ENCODE results near the gene SLFN14. TPM values are rescaled to one million over a fixed set of nuclear protein-coding genes. Genes with fewer than 3 reads are reported as not detected.

Gene SLFN14
- total and polyA plus RNA-seq, 2 of the 4 experiments (the other 2 are of a cell fraction): not detected

DNA sequence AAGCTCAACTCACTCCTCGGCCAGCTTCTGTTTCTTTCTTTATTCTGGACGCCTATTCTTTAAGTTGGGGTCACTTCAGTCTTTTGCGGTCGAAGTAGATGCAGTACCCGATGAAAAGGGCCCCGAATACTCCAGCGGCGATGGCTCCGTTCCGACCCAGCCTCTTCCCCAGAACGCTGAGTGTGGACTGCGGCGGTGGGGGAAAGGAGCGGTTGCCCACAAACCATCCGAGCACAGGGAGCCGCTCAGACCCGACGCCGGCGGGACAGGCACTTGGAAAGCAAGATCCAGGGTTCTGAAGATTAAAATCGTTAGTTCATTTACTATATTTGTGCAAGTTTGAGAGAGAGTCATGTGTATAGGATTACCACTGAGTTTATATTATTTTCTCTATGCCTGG lies 45.6 kb downstream of the SLFN14 start:
- no peak overlapping the region for H4K91ac ChIP-seq (ENCODE audit: insufficient read depth, low read depth, low read length)
- no peaks in the 10 kb centered on the region for H3K9me1 ChIP-seq (ENCODE audit: insufficient read depth, low read length)
- no peaks in the 10 kb centered on the region for H3K36me3 ChIP-seq (ENCODE audit: control insufficient read depth, insufficient read depth, low read length)
- H3K27ac ChIP-seq (ENCODE audit: insufficient read depth, low read length): no peak overlapping the region
- H2BK5ac ChIP-seq (ENCODE audit: low read depth, low read length, poor library complexity, severe bottlenecking): no peak overlapping the region
- H3K79me1 ChIP-seq (ENCODE audit: low read depth in 1 of 2, low read length in 2 of 2): no peaks in the 10 kb centered on the region
- H3K23ac ChIP-seq (ENCODE audit: low read depth, low read length): no peak overlapping the region
- H2BK15ac ChIP-seq (ENCODE audit: low read depth, low read length): no peak overlapping the region
- H3K4me2 ChIP-seq (ENCODE audit: low read depth, low read length): no peak overlapping the region
- CTCF ChIA-PET: no interaction called here
- H4K20me1 ChIP-seq (ENCODE audit: insufficient read depth, low read length): no peaks in the 10 kb centered on the region
- intact Hi-C loops (cut with micrococcal nuclease) (no loop called here), in situ Hi-C loops (cut with MboI; ENCODE audit: low sequenced_read_pairs) (no loop called here), dilution Hi-C loops (cut with HindIII; ENCODE audit: low sequenced_read_pairs, unreplicated experiment) (no loop called here)
- no peak overlapping the region for H2BK120ac ChIP-seq (ENCODE audit: low read depth, low read length)
- no peaks in the 10 kb centered on the region for H3K9me3 ChIP-seq (ENCODE audit: control insufficient read depth, insufficient read depth, low read length)
- peaks cover 13% of the 10 kb centered on the region for H3K27me3 ChIP-seq (ENCODE audit: control insufficient read depth, insufficient read depth, low read length)
- no peak overlapping the region for H4K5ac ChIP-seq (ENCODE audit: low read depth, low read length)
- DNase-seq (no peak), ATAC-seq (ENCODE audit: low read depth) (no peak)
- no peak overlapping the region for H2BK20ac ChIP-seq (ENCODE audit: low read depth, low read length)
- no peak overlapping the region for H3K14ac ChIP-seq (replicated peaks; ENCODE audit: low read depth, low read length)
- H2AFZ ChIP-seq (replicated peaks; ENCODE audit: low read length, poor library complexity): no peak overlapping the region
- H4K8ac ChIP-seq (ENCODE audit: low read depth in 2 of 2, low read length in 2 of 2): no peak overlapping the region
- POLR2A ChIA-PET (ENCODE audit: unreplicated experiment): interaction anchor here (0.7 kb wide), 1 partner anchor 28 kb away, joined by 3 read pairs; no protein-coding TSS in a partner anchor
- H3K4me3 ChIP-seq (ENCODE audit: insufficient read depth, low read depth, low read length): no peak overlapping the region
- 33% methylated on average over 12 of the region's 21 CpGs; no CpG with 5 or more reads in 1 of the 2 experiments for WGBS, 2 experiments (ENCODE audit: extremely low coverage in 2 of 2, insufficient read length in 1 of 2)
- H3K56ac ChIP-seq (ENCODE audit: extremely low read depth, insufficient read depth, low read length): no peak overlapping the region
- H3K4ac ChIP-seq (ENCODE audit: low read depth, low read length): no peak overlapping the region
- H3K9ac ChIP-seq (ENCODE audit: low read depth, low read length): no peak overlapping the region
- TF ChIP-seq RAD21 (IDR thresholded peaks at IDR 0.05; ENCODE audit: low read length) (no peak), RCOR1 (IDR thresholded peaks at IDR 0.05; ENCODE audit: insufficient replicate concordance, low read length) (no peak), CEBPB (IDR thresholded peaks at IDR 0.05; ENCODE audit: low read depth, low read length) (no peak), SMC3 (IDR thresholded peaks at IDR 0.05; ENCODE audit: low read depth, low read length) (no peak), POLR2A (IDR thresholded peaks at IDR 0.05; ENCODE audit: low read depth, low read length) (no peak), RFX5 (IDR thresholded peaks at IDR 0.05; ENCODE audit: low read depth, low read length) (no peak), MAZ (IDR thresholded peaks at IDR 0.05; ENCODE audit: borderline replicate concordance, low read depth, low read length) (no peak), MAFK (IDR thresholded peaks at IDR 0.05; ENCODE audit: low read depth, low read length) (no peak), MXI1 (IDR thresholded peaks at IDR 0.05; ENCODE audit: borderline replicate concordance, low read depth, low read length) (no peak), CHD1 (IDR thresholded peaks at IDR 0.05; ENCODE audit: low read depth, low read length) (no peak), FOS (IDR thresholded peaks at IDR 0.05; ENCODE audit: low read depth, low read length) (no peak), NFE2L2 (IDR thresholded peaks at IDR 0.05; ENCODE audit: low read depth, low read length) (no peak)
- TF ChIP-seq, protein P1, sequence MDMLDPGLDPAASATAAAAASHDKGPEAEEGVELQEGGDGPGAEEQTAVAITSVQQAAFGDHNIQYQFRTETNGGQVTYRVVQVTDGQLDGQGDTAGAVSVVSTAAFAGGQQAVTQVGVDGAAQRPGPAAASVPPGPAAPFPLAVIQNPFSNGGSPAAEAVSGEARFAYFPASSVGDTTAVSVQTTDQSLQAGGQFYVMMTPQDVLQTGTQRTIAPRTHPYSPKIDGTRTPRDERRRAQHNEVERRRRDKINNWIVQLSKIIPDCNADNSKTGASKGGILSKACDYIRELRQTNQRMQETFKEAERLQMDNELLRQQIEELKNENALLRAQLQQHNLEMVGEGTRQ (IDR thresholded peaks at IDR 0.05; ENCODE audit: low read depth, low read length): no peak
- TF ChIP-seq, protein P2, sequence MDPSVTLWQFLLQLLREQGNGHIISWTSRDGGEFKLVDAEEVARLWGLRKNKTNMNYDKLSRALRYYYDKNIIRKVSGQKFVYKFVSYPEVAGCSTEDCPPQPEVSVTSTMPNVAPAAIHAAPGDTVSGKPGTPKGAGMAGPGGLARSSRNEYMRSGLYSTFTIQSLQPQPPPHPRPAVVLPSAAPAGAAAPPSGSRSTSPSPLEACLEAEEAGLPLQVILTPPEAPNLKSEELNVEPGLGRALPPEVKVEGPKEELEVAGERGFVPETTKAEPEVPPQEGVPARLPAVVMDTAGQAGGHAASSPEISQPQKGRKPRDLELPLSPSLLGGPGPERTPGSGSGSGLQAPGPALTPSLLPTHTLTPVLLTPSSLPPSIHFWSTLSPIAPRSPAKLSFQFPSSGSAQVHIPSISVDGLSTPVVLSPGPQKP (IDR thresholded peaks at IDR 0.05; ENCODE audit: borderline replicate concordance, low read depth, low read length): no peak
- TF ChIP-seq, protein P3, sequence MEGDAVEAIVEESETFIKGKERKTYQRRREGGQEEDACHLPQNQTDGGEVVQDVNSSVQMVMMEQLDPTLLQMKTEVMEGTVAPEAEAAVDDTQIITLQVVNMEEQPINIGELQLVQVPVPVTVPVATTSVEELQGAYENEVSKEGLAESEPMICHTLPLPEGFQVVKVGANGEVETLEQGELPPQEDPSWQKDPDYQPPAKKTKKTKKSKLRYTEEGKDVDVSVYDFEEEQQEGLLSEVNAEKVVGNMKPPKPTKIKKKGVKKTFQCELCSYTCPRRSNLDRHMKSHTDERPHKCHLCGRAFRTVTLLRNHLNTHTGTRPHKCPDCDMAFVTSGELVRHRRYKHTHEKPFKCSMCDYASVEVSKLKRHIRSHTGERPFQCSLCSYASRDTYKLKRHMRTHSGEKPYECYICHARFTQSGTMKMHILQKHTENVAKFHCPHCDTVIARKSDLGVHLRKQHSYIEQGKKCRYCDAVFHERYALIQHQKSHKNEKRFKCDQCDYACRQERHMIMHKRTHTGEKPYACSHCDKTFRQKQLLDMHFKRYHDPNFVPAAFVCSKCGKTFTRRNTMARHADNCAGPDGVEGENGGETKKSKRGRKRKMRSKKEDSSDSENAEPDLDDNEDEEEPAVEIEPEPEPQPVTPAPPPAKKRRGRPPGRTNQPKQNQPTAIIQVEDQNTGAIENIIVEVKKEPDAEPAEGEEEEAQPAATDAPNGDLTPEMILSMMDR (conservative IDR thresholded peaks at IDR 0.05; ENCODE audit: low read depth, low read length): no peak
- H2AK9ac ChIP-seq (replicated peaks; ENCODE audit: low read depth, low read length, poor library complexity): no peak overlapping the region
- H3K18ac ChIP-seq (ENCODE audit: low read depth, low read length): no peak overlapping the region
- H3K4me1 ChIP-seq (ENCODE audit: control insufficient read depth, insufficient read depth, low read length): no peaks in the 10 kb centered on the region
- no peak overlapping the region for H2AK5ac ChIP-seq (ENCODE audit: low read depth, low read length)
- no TSS peak for BruUV-seq (replicated peaks)

All from IMR-90 (cell line).